Smooth muscle cell (in vitro differentiated cells): ENCODE data around the gene DYNLRB1. TPM values are rescaled to one million over a fixed set of nuclear protein-coding genes. Genes with fewer than 3 reads are reported as not detected.

Experiments
- DNase-seq: peaks from one replicate; lab custom pipeline; 2025; ENCODE audit not compliant: unreplicated experiment; lab: John Stamatoyannopoulos, UW
- H2AFZ ChIP-seq: fragments of 200-600 bp; sonication (generic); 2 replicates; pipeline ENCODE4 v1.6.0; 2016; ENCODE audit warnings: antibody characterized with exemption, low read depth, mild to moderate bottlenecking
- H3F3A ChIP-seq: fragments of 200-600 bp; sonication (generic); 2 replicates; pipeline ENCODE4 v1.6.0; 2017; ENCODE audit warnings: antibody characterized with exemption, low read depth
- H3K27ac ChIP-seq: fragments of 200-600 bp; sonication (generic); 2 replicates; pipeline ENCODE4 v1.5.1; 2016; ENCODE audit warnings: low read depth, mild to moderate bottlenecking
- H3K27me3 ChIP-seq: fragments of 200-600 bp; sonication (generic); 2 replicates; pipeline ENCODE4 v1.6.1; 2016; ENCODE audit warnings: low read depth, mild to moderate bottlenecking
- H3K36me3 ChIP-seq: fragments of 200-600 bp; sonication (generic); 2 replicates; pipeline ENCODE4 v1.5.1; 2016; ENCODE audit warnings: low read depth
- H3K4me1 ChIP-seq: fragments of 200-600 bp; sonication (generic); 2 replicates; pipeline ENCODE4 v1.5.1; 2016; ENCODE audit warnings: low read depth
- H3K4me2 ChIP-seq: fragments of 200-600 bp; sonication (generic); 2 replicates; pipeline ENCODE4 v1.6.0; 2016; ENCODE audit warnings: mild to moderate bottlenecking
- H3K4me3 ChIP-seq: fragments of 200-600 bp; sonication (generic); 2 replicates; pipeline ENCODE4 v1.5.1; 2016; ENCODE audit warnings: mild to moderate bottlenecking
- H3K79me2 ChIP-seq: fragments of 200-600 bp; sonication (generic); 2 replicates; pipeline ENCODE4 v1.6.0; 2016; ENCODE audit warnings: low read depth, mild to moderate bottlenecking
- H3K9ac ChIP-seq: fragments of 200-600 bp; sonication (generic); 2 replicates; pipeline ENCODE4 v1.6.0; 2016; ENCODE audit warnings: low read depth
- H3K9me3 ChIP-seq: fragments of 200-600 bp; sonication (generic); replicated peaks from 2 replicates; pipeline ENCODE4 v1.5.1; 2016; ENCODE audit warnings: low read depth
- H4K20me1 ChIP-seq: fragments of 200-600 bp; sonication (generic); 2 replicates; pipeline ENCODE4 v1.6.0; 2016; ENCODE audit warnings: low read depth
- WGBS: methylation state at CpG from one replicate; pipeline ENCODE4 v1.1.7; 2016; ENCODE audit warnings: low lambda C conversion rate; 5-methylcytosine and 5-hydroxymethylcytosine counted together
- polyA plus RNA-seq: library from polyadenylated mRNA; unstranded; fragments of >200 nt; fragmentation: Nextera tagmentation; extraction: Ambion mirVana; gene quantifications from 2 replicates; pipeline ENCODE4 v1.2.1, GENCODE V29; 2016
- total RNA-seq: library from RNA; depleted of rRNA; stranded (reverse); fragments of >200 nt; gene quantifications from 2 replicates; pipeline ENCODE4 v1.2.3, GENCODE V29; 2014
- TF ChIP-seq, protein P1 (sequence below): fragments of 200-600 bp; sonication (generic); IDR thresholded peaks from 2 replicates; pipeline ENCODE4 v1.5.1; 2017; ENCODE audit warnings: borderline replicate concordance, mild to moderate bottlenecking, antibody characterized with exemption; ENCODE audit not compliant: insufficient read depth, poor library complexity, severe bottlenecking

DYNLRB1 gene
- total and polyA plus RNA-seq, 2 experiments from 2014 or later, result 202 to 224 TPM

- DNase-seq, result no peak
- no peak overlapping the region for H2AFZ ChIP-seq
- no peak overlapping the region for H3K4me3 ChIP-seq
- H3K4me2 ChIP-seq, result no peak overlapping the region
- no peaks in the 10 kb centered on the region for H3K9me3 ChIP-seq
- TF ChIP-seq, protein P1, sequence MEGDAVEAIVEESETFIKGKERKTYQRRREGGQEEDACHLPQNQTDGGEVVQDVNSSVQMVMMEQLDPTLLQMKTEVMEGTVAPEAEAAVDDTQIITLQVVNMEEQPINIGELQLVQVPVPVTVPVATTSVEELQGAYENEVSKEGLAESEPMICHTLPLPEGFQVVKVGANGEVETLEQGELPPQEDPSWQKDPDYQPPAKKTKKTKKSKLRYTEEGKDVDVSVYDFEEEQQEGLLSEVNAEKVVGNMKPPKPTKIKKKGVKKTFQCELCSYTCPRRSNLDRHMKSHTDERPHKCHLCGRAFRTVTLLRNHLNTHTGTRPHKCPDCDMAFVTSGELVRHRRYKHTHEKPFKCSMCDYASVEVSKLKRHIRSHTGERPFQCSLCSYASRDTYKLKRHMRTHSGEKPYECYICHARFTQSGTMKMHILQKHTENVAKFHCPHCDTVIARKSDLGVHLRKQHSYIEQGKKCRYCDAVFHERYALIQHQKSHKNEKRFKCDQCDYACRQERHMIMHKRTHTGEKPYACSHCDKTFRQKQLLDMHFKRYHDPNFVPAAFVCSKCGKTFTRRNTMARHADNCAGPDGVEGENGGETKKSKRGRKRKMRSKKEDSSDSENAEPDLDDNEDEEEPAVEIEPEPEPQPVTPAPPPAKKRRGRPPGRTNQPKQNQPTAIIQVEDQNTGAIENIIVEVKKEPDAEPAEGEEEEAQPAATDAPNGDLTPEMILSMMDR, result no peak
- WGBS, result 89% methylated on average over 11 of the region's 11 CpGs
- no peaks in the 10 kb centered on the region for H3K79me2 ChIP-seq
- no peak overlapping the region for H3K27ac ChIP-seq
- no peaks in the 10 kb centered on the region for H3K36me3 ChIP-seq
- no peaks in the 10 kb centered on the region for H3F3A ChIP-seq
- H4K20me1 ChIP-seq, result no peaks in the 10 kb centered on the region
- H3K4me1 ChIP-seq, result no peaks in the 10 kb centered on the region
- H3K27me3 ChIP-seq, result no peaks in the 10 kb centered on the region
- H3K9ac ChIP-seq, result no peak overlapping the region
Measured at GRCh38 chr20:34546751-34547181, 30.5 kb downstream of the DYNLRB1 start.

- Histone ChIP-seq H3K9me3 (no peaks in the 10 kb centered on the region), H3K27ac (no peak overlapping the region), H3F3A (no peaks in the 10 kb centered on the region), H4K20me1 (no peaks in the 10 kb centered on the region), H3K27me3 (no peaks in the 10 kb centered on the region), H3K4me2 (no peak overlapping the region), H3K4me3 (no peak overlapping the region), H3K4me1 (no peaks in the 10 kb centered on the region), H3K9ac (no peak overlapping the region), H3K79me2 (no peaks in the 10 kb centered on the region), H2AFZ (no peak overlapping the region), H3K36me3 (no peaks in the 10 kb centered on the region)
- WGBS, result 93% methylated on average over 22 of the region's 22 CpGs
- TF ChIP-seq, protein P1, result no peak
- DNase-seq, result no peak
Measured at GRCh38 chr20:34547844-34548613, 31.8 kb downstream of the DYNLRB1 start.

DNA sequence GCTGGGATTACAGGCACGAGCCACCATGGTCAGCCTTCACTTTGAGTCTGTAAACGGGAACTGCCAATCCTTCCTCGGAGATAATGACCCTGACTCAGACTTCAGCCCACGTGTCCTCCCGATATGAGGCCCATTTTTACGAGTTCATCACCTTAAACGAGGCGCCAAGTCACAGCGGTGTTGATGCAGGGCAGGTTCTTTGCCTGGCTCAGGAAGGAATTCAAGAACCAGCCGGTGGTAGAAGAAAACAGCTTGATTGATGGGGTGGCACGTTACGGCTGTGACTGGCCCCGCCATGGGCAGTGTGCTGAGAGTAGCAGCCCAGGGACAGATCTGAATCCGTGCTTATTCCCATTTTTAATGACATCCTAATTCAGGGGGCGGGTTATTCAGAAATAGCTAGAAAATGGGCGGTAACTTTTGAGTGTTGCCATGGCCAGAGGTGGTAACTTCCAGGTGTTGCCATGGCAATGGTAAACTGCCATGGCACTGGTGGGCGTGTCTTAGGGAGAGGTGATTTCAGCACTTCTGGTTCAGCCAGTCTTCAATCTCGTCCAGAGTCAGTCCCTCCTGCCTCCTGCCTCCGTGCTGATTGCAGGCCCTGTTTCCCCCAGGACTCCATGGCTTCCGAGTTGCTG, 33.2 kb downstream of the DYNLRB1 start:
- WGBS, result 37% methylated on average over 20 of the region's 20 CpGs
- H3K27me3 ChIP-seq, result no peaks in the 10 kb centered on the region

More for the DNA sequence above, 33.2 kb downstream of the DYNLRB1 start:
- no peak overlapping the region for H3K27ac ChIP-seq
- no peaks in the 10 kb centered on the region for H3K4me1 ChIP-seq
- TF ChIP-seq, protein P1, result no peak
- no peaks in the 10 kb centered on the region for H3K36me3 ChIP-seq
- no peak overlapping the region for H2AFZ ChIP-seq
- no peak overlapping the region for H3K9ac ChIP-seq
- no peaks in the 10 kb centered on the region for H3F3A ChIP-seq
- H4K20me1 ChIP-seq, result no peaks in the 10 kb centered on the region
- no peaks in the 10 kb centered on the region for H3K79me2 ChIP-seq
- no peak overlapping the region for H3K4me2 ChIP-seq
- no peak overlapping the region for H3K4me3 ChIP-seq
- DNase-seq, result no peak
- no peaks in the 10 kb centered on the region for H3K9me3 ChIP-seq
